HEK293T (cell line): ENCODE results near the gene COL27A1.

Source experiments
- CTCF ChIA-PET: fragments of 350-600 bp; formaldehyde crosslinking; extraction: SDS; loops from one replicate; lab custom pipeline; 2021; ENCODE audit warnings: antibody characterized with exemption, inconsistent platforms; lab: Yijun Ruan, JAX
- POLR2A ChIA-PET: fragments of 350-600 bp; formaldehyde crosslinking; extraction: SDS; loops from one replicate; lab custom pipeline; 2020; ENCODE audit warnings: antibody characterized with exemption, inconsistent platforms; lab: Yijun Ruan, JAX
- DNase-seq: peaks from one replicate; pipeline ENCODE4 v3.0.0; 2012; ENCODE audit warnings: mixed read lengths; ENCODE audit errors: extremely low spot score
- ARNT ChIP-seq: fragments of 450-650 bp; IDR thresholded peaks from 2 replicates; pipeline ENCODE4 v1.6.1; 2017; ENCODE audit warnings: mild to moderate bottlenecking
- BHLHE40 ChIP-seq: fragments of 450-650 bp; IDR thresholded peaks from 2 replicates; pipeline ENCODE4 v1.6.1; 2016; ENCODE audit warnings: mild to moderate bottlenecking, moderate library complexity, borderline replicate concordance
- CTBP1 ChIP-seq: fragments of 450-650 bp; IDR thresholded peaks from 2 replicates; pipeline ENCODE4 v1.6.1; 2016; ENCODE audit warnings: borderline replicate concordance
- ELF4 ChIP-seq: fragments of 450-650 bp; IDR thresholded peaks from 2 replicates; pipeline ENCODE4 v1.6.1; 2017; ENCODE audit warnings: antibody characterized with exemption
- FOXA1 ChIP-seq: fragments of 450-650 bp; IDR thresholded peaks from 2 replicates; pipeline ENCODE4 v1.6.1; 2016; ENCODE audit warnings: mild to moderate bottlenecking
- FOXK2 ChIP-seq: fragments of 450-650 bp; IDR thresholded peaks from 2 replicates; pipeline ENCODE4 v1.6.1; 2016; ENCODE audit warnings: mild to moderate bottlenecking
- FOXM1 ChIP-seq: fragments of 450-650 bp; IDR thresholded peaks from 2 replicates; pipeline ENCODE4 v1.6.1; 2017; ENCODE audit warnings: mild to moderate bottlenecking, borderline replicate concordance
- HDGF ChIP-seq: fragments of 450-650 bp; IDR thresholded peaks from 2 replicates; pipeline ENCODE4 v1.6.1; 2017; ENCODE audit warnings: antibody characterized with exemption, borderline replicate concordance
- L3MBTL2 ChIP-seq: fragments of 450-650 bp; conservative IDR thresholded peaks from 2 replicates; pipeline ENCODE4 v1.6.1; 2016; ENCODE audit warnings: mild to moderate bottlenecking
- LEF1 ChIP-seq: fragments of 450-650 bp; IDR thresholded peaks from 2 replicates; pipeline ENCODE4 v1.6.1; 2017; ENCODE audit warnings: mild to moderate bottlenecking, borderline replicate concordance
- NFRKB ChIP-seq: fragments of 450-650 bp; IDR thresholded peaks from 2 replicates; pipeline ENCODE4 v1.6.1; 2016; ENCODE audit warnings: mild to moderate bottlenecking, moderate library complexity
- PKNOX1 ChIP-seq: fragments of 450-650 bp; IDR thresholded peaks from 2 replicates; pipeline ENCODE4 v1.6.1; 2016
- SP1 ChIP-seq: fragments of 450-650 bp; IDR thresholded peaks from 2 replicates; pipeline ENCODE4 v1.6.1; 2017
- SUZ12 ChIP-seq: fragments of 450-650 bp; IDR thresholded peaks from 2 replicates; pipeline ENCODE4 v1.6.1; 2016; ENCODE audit warnings: mild to moderate bottlenecking
- TARDBP ChIP-seq: fragments of 450-650 bp; IDR thresholded peaks from 2 replicates; pipeline ENCODE4 v1.6.1; 2016
- ZNF384 ChIP-seq: fragments of 450-650 bp; IDR thresholded peaks from 2 replicates; pipeline ENCODE4 v1.6.1; 2016

Gene COL27A1

GRCh38 chr9:114121227-114122135 lies 33.9 kb upstream of the COL27A1 start:
- CTCF ChIA-PET, result interaction anchor here (1.4 kb wide), 1 partner anchor 39 kb away, joined by 6 read pairs; no protein-coding TSS in a partner anchor
- DNase-seq, result no peak
- POLR2A ChIA-PET, result no interaction called here
- no peak for TF ChIP-seq ZNF384

- ChIA-PET POLR2A (no interaction called here), CTCF (interaction anchor here (0.7 to 1.4 kb wide), 2 partner anchors 40 to 149 kb away, joined by 3 to 6 read pairs; no protein-coding TSS in a partner anchor)
- DNase-seq, result no peak
- TF ChIP-seq CTBP1 (no peak), PKNOX1 (no peak), L3MBTL2 (no peak), ELF4 (no peak), FOXA1 (no peak), ARNT (no peak), SUZ12 (no peak), HDGF (no peak), FOXM1 (no peak), NFRKB (no peak), LEF1 (no peak), BHLHE40 (no peak)
Observed at GRCh38 chr9:114122136-114123027, 33.0 kb upstream of the COL27A1 start.

GRCh38 chr9:114123031-114123977 lies 32.0 kb upstream of the COL27A1 start:
- DNase-seq, result no peak
- CTCF ChIA-PET, result interaction anchor here (1.3 kb wide), 1 partner anchor 29 kb away, joined by 3 read pairs; no protein-coding TSS in a partner anchor
- TF ChIP-seq CTBP1 (no peak), NFRKB (no peak), FOXM1 (no peak), TARDBP (no peak), BHLHE40 (no peak), L3MBTL2 (no peak), FOXK2 (no peak), SP1 (no peak), ARNT (no peak), HDGF (no peak), PKNOX1 (no peak)
- POLR2A ChIA-PET, result no interaction called here

GRCh38 chr9:114124138-114124537 lies 31.2 kb upstream of the COL27A1 start:
- no peak for DNase-seq
- ChIA-PET CTCF (interaction anchor here (1.3 kb wide), 1 partner anchor 28 kb away, joined by 3 read pairs; no protein-coding TSS in a partner anchor), POLR2A (no interaction called here)
- TF ChIP-seq FOXA1 (no peak), ZNF384 (no peak), BHLHE40 (no peak)

- ChIA-PET POLR2A (no interaction called here), CTCF (interaction anchor here (0.6 to 1.3 kb wide), 2 partner anchors 17 to 20 kb away, joined by 3 to 5 read pairs; no protein-coding TSS in a partner anchor)
- TF ChIP-seq ZNF384, result no peak
- no peak for TF ChIP-seq L3MBTL2
- TF ChIP-seq TARDBP, result no peak
- TF ChIP-seq LEF1, result no peak
- TF ChIP-seq FOXK2, result no peak
- TF ChIP-seq HDGF, result no peak
- no peak for TF ChIP-seq FOXM1
- no peak for TF ChIP-seq ELF4
- no peak for TF ChIP-seq SUZ12
- TF ChIP-seq ARNT, result no peak
- no peak for TF ChIP-seq NFRKB
- no peak for TF ChIP-seq BHLHE40
- TF ChIP-seq PKNOX1, result no peak
- TF ChIP-seq FOXA1, result no peak
- no peak for TF ChIP-seq SP1
- no peak for DNase-seq
Observed at GRCh38 chr9:114124666-114125475, 30.5 kb upstream of the COL27A1 start.
